Activated gamma-delta T cell treated with anti-CD3 and anti-CD28 coated beads, Interleukin-2, amount 50 U/mL, for 16 hours (primary cell): ENCODE measurements around the gene WDPCP.
"Not testable (repeated sequence)": the region's sequence is repeated elsewhere in the genome, so short reads cannot be mapped to it uniquely, and the experiment has no call there.

ENCODE experiments used
- DNase-seq: peaks from one replicate; pipeline ENCODE4 v3.0.0-alpha.2; 2020; ENCODE audit warnings: low read depth

The WDPCP gene

DNA sequence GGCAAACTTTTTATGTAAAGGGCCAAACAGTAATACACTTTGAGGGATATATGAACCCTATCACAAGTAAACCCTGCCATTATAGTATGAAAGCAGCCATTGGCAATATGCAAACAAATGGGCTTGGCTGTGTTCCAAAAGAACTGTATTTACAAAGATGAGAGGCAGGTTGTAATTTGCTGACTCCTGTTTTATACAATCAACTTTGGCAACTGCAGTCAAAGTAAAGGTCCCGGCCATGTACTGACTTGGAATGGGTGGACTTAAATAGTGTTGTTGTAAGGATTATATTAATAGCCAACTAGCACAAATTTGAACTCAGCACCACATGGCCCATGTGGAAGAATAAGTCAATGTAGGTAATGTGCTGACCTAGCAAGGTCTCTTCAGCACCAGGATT, 223.4 kb downstream of the WDPCP start:
- no peak for DNase-seq

DNA sequence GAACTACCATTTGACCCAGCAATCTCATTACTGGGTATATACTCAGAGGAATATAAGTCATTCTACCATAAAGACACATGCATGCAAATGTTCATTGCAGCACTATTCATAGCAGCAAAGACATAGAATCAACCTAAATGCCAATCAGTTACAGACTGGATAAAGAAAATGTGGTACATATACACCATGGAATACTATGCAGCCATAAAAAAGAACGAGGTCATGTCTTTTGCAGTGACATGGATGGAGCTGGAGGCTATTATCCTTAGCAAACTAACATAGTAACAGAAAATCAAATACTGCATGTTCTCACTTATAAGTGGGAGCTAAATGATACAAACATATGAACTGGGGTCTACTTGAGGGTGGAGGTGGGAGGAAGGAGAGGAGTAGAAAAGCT, 230.6 kb downstream of the WDPCP start:
- not testable (repeated sequence) for DNase-seq

DNA sequence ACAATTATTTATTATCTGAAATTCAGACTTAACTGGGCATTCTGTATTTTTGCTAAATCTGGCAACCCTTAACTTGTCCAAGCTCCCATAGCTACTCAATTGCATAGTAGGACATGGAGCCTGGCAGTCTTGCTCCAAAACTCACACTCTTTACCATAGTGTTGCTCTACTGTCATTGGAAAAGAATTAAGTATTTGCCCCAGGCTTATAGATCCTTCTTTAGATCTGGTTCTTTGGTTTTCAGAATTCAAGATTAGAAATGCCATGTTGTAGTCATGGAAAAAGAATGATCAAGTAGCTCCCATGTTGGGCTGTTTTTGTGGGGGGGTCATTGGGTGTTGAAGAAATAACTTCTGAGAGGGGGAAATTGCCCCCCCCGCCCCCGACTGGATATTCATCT, 240.9 kb downstream of the WDPCP start:
- no peak for DNase-seq

DNA sequence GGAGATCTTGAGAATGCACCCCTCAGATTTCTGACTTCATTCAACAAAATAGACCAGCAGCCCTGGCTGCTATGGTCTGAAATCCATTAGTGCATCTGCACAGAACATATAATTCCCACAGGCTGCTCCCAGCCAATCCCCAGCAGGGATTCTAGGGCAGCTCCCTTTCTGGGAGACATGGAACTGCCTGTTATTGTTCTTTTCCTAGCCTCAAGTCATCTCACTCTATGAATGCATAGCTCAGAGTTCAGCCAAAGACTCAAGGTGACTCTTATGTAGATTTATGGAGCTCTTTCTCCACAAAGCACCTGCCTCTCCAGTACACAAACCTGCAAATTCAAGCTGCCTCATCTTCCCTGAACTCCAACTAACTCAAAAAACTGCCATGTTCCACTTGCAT, 241.9 kb downstream of the WDPCP start:
- no peak for DNase-seq

DNA sequence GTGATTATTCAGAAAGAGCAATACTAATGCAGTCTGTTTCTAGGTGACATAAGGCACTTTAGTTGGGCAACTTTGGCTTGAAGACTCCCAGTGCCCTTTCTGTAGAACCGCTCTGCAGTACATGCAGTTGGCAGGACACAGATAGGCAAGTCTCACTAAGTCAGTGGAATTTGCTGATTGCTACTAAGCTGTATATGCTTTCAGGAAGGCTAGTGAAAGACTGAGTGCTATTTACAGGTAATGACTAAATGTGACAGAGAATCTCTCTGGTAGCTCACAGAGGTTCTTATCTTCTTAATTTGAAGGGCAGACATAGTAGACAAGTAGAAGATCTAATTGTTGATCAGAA, 243.0 kb downstream of the WDPCP start:
- DNase-seq, result no peak

DNA sequence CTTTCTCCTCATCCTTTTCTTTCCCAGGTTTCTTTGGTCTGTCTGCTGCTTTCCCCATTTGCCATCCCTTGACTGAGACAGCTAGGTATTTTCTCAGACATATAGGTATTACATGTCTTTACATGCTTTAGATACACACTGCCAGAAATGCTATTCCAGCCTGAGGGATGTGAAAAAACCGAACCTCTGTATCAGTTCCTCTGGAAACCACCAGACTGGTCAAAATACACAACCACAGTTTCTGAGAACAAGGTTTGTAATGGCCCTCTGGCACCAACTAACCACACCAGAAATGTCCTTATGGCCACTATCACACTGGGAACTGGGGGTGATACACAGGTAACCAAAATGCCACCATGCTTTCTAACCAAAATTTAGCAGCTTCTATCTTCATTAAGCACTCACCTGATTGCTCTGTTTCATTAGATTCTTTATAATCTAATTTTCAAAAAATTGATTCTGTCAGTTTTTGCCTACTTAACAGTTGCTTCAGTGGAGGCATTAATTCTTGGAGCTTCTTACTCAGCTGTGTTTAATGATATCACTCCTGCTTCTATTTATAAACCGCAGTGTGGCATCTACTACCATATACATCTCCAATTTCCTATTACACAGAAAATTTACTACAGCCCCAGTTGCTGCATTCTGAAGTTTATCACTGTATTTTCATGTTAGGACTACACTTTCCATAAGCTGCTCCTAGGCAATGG, 243.5 kb downstream of the WDPCP start:
- no peak for DNase-seq

DNA sequence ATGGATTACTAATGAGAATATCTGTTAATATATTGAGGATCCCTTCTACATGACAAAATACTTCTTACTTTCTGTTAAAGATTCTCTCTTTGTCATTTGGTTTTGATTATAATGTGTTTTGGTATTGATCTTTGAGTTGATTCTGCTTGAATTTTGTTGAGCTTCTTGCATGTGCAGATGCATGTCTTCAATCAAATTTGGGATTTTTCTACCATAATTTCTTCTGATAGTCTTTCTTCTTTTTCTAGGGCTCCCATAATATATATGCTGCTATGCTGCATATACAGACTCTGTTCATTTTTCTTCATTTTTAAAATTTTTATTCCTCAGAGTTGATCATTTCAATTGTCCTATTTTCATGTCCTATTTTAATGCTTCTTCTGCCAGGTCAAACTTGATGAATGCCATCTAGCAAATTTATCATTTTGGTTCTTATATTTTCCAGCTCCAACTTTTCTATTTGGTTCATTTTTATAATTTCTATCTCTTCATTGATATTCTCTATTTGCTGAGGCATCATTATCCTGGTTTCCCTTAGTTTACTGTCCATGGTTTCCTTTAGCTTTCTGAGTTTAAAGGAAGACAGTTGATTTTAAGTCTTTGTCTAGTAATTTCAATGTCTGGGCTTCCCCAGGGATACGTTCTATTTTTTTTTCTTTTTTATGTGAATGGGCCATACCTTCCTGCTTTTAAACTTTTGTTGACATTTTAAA, 244.7 kb downstream of the WDPCP start:
- no peak for DNase-seq

DNA sequence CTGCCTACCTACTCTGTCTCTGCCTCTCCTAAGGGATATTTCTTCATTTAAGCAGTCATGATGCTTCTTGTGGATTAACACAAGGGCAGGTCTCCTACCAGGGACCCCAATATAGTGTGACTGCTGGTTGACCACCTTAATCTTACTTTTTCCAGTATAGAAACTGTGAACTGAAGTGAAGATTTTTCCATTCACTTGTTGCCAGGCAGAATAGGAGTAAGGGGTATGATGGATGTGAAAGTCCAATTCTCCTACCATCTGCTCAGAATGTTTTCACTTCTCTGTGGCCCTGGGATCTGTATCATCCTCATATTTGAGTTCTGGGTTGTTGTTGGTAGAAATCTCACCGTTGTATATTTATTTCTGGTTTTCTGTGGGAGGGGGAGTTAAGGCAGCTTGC, 247.8 kb downstream of the WDPCP start:
- no peak for DNase-seq

DNA sequence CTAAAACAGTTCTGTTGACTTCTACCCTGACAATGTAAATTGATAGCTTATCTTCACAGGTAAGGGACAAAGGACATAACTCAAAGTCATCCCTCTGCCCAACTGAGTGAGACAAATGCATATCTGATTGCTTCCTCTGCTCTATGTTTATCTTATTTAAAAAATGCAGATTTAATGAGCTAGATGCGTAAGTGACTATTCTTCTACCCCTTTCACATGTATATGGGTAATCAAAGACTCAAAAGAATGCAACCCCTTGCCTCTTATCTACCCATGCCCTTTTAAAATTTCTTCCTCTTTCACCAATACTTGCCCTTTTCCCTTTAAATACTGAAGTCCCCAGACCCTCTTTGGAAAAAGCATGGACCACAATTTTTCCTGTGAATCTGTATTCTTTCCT, 253.4 kb downstream of the WDPCP start:
- no peak for DNase-seq

DNA sequence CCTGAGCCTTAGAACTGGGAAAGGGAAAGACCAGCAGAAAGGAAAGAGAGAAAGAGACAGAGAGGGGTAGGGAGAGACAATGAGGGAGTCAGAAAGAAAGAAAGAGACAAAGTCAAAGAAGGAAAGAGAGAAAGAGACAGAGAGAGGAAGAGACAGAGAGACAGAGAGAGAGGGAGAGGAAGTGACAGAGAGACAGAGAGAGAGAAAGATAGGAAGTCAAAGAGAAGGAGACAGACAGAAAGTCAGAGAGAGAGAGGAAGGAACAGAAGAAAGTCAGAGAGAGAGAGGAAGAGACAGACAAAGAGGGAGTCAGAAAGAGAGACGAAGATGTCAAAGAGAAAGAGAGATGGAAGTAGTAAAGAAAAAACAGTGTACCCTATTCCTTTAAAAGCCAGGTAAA, 261.8 kb downstream of the WDPCP start:
- no peak for DNase-seq

DNA sequence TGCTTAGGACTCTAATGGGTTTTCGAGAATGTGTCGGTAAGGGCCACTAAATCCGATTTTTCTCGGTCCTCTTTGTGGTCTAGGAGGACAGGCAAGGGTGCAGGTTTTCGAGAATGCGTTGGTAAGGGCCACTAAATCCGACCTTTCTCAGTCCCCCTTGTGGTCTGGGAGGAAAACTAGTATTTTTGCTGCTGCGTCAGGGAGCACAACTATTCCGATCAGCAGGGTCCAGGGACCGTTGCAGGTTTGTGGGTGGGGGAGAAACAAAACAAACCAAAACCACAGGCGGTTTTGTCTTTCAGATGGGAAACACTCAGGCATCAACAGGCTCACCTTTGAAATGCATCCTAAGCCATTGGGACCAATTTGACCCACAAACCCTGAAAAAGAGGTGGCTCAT, 264.6 kb downstream of the WDPCP start:
- DNase-seq, result not testable (repeated sequence)

DNA sequence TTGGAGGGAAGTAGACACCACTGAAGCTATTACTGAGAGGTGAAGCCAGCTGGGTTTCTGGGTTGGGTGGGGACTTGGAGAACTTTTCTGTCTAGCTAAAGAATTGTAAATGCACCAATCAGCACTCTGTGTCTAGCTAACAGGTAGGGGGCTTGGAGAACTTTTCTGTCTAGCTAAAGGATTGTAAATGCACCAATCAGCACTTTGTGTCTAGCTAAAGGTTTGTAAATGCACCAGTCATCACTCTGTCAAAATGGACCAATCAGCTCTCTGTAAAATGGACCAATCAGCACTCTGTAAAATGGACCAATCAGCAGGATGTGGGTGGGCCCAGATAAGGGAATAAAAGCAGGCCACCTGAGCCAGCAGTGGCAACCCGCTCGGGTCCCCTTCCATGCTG, 266.3 kb downstream of the WDPCP start:
- not testable (repeated sequence) for DNase-seq

DNA sequence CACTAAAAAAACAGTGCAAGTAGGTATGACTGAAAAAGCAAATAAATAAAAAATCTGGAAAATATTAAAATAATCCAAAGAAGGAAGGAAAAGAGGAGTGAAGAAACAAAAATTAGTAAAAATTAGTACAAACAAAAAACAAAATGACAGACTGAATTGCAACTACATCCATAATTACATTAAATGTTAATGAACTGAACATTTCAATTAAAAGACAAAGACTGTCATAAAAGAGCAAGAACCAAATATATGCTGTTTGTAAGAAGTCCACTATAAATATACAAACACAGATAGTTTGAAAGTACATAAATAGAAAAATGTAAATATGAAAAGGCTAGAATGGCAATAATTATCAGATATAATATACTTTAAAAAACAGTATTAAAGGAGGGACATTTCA, 267.6 kb downstream of the WDPCP start:
- DNase-seq, result no peak

DNA sequence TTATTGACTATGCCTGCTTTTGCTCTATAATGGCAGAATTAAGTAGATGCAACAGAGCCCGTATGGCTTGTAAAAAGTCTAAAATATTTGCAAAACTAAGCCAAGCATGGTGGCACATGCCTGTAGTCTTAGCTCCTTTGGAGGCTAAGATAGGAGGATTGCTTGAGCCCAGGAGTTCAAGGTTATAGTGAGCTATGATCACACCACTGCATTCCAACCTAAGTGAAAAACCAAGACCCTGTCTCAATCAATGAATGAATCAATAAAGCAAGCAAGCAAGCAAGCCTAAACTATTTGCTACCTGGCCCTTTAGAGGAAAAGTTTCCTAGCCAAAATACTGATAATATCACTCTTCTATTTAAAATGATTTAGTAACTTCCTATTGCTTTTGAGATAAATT, 277.7 kb downstream of the WDPCP start:
- no peak for DNase-seq

DNA sequence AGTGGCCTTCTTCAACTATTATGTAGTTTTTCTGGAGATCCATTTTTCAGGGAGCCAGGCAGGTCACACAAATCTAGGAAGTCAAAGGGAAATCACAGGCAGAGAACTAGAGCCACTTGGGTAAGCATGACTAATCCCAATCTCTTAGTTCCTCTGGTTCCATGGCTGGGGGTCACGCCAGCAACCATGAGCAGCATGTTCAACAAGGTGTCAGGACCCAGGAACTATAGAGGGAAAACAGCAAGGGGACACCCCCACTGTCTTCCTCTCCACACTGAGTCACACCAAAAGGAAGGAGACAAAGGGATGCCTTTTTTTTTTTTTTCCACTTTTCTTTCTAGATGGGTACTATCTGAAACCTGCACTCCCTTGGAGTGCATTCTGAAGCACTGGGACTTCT, 286.8 kb downstream of the WDPCP start:
- DNase-seq, result no peak

DNA sequence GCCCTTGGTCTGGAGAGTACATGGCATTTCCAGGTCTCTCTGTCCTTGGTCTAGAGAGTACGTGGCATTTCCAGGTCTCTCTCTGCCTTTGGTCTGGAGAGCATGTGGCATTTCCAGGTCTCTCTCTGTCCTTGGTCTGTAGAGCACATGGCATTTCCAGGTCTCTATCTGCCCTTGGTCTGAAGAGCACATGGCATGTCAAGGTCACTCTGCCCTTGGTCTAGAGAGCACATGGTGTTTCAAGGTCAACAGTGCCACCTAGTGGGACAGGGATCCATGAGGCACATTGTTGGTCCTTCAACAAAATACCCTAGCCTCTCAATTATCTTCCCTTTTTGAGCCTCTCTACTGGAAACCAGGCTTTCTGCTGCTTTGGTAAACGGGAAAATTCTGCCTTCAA, 287.4 kb downstream of the WDPCP start:
- DNase-seq, result no peak

DNA sequence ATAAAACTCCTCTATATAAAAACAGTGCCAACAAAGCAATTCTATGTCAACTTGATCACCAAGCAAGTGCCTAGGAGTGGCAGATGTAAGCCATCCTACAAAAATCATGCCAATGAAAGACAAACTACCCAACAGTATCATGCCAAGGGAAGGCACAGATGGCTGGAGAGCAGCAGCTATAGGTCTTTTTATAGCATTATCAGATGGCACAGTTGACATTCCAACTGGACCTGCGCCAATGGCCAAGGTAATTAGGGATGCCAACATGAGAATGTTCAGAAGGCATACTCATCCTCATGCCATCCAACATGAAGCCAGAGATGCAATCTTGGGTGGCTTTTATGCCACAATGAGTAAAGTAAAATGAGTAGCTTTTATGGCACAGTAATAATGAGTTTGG, 300.3 kb downstream of the WDPCP start:
- DNase-seq, result no peak

DNA sequence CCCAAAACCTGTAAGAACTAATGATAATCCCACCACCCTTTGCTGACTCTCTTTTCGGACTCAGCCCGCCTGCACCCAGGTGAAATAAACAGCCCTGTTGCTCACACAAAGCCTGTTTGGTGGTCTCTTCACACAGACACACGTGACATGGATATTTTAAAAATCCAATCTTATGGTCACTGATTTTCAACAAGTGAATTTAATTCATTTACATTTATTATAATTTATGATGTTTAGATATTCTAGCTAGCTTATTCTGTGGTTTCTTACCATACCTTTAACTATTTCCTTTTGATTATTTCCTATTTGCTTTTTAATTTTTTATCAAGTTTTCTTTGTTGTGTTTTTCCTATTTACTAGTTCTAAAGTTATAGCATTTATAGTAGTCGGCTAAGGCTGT, 301.8 kb downstream of the WDPCP start:
- not testable (repeated sequence) for DNase-seq

DNA sequence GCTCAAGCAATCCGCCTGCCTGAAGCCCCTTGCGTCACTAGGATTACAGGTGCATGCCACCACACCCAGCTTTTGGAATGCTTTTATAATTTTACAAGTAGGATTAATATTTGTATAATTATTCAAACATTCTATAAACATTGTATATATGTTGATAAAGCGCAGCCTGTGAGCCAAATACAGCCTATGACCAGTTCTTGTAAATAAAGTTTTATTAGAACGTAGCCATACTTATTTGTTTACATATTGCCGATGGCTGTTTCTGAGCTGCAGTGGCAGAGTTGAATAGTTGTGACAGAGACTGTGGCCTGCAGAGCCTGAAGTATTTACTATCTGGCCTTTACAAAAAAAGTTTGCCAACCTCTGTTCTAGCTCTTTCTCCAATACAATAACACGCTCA, 305.0 kb downstream of the WDPCP start:
- no peak for DNase-seq

DNA sequence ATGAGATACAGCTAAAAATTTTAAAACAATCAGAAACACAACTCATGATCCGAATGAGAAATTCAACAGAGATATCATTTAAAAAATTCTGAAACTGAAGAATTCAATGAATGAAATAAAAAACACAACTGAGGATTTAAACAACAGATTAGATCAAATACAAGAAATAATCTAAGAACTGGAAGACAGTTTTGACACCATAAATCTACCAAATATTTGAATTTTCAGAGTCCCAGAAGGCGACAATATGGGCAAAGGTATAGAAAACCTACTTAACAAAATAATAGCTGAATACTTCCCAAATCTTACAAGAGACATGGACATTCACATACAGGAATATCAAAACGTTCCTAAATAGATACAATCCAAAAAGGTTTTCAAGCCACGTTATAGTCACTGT, 315.7 kb downstream of the WDPCP start:
- no peak for DNase-seq

DNA sequence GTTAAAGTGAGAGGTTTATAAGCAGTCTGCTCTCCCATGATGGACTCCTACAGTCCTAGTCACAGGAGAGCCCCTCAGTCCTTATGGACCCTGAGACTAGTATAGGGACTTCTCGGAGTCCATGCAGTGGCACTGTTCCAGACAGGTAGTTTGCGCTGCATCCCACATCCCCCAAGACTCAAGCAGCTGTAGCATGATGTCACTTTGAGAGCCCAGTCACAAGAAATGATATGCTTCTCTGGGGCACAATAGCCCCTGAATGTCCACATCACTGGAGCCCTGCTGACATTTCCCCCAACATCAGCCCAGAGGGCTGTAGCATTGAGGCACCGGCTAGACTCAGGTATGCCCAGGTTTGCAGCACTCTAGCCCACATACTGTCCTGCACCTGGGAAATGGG, 317.6 kb downstream of the WDPCP start:
- DNase-seq, result no peak

DNA sequence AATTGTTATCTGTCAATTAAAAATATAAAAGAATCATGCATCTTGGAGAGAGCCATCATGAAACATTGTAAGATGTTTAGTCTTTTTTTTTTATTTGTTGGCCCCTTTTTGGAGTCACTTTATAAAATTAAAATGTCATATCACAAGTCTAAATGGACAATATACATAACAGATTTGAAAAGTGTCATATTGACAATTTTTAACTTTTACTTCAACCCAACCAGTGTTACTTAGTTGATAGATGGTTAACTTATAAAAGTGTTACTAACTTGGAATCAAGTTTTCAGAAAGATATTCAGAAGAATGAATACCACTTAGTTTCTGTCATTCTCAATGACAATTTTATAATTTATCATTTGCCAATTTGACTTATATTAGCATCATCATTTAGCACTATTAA, 319.3 kb downstream of the WDPCP start:
- no peak for DNase-seq

DNA sequence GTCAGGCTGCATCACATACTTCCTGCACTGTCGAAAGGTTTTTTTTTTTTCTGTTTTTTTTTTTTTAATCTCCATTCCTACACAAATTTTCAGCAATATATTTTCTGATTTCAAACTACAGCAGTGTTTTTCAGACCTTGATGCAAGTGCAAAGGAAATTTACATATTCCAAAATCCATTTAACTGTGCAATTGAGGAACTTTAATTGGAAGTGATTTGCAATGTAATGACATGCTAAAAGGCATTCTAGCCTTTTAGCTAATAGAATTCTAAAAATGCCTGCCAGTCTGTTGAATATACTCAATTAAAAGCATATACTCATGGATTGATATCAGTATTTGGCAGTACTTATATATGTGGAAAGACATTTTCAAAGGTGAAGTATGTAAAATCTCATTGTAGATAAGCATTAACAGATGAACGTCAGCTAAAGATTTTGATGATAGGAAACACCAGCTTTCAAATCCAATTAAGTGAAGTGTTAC, 327.1 kb downstream of the WDPCP start:
- no peak for DNase-seq

DNA sequence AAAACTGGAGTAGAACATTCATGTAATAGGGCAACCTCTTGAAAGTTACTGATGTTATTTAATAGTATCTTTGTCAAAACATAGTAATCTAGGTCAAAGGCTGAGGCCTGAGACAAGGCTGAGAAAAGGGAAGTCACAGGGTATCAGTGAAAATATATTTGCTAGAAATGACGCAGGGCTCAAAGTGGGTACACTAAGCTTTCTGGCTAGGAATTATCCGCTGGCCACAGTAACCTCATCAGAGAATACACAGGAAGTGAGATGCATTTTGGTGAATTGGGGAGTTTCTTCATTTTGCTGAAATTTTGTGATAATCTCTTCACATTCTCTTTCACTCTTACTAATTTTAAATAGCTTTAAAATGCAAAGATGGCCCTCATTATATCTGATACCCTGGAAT, 330.8 kb downstream of the WDPCP start:
- DNase-seq, result no peak
